Smooth muscle cell (in vitro differentiated cells): ENCODE results near the gene SLC25A52. TPM values are rescaled to one million over a fixed set of nuclear protein-coding genes. Genes with fewer than 3 reads are reported as not detected.
"Not testable (repeated sequence)": the region's sequence is repeated elsewhere in the genome, so short reads cannot be mapped to it uniquely, and the experiment has no call there.

Experiments
- DNase-seq: peaks from one replicate; lab custom pipeline; 2025; ENCODE audit not compliant: unreplicated experiment; lab: John Stamatoyannopoulos, UW
- H2AFZ ChIP-seq: fragments of 200-600 bp; sonication (generic); 2 replicates; pipeline ENCODE4 v1.6.0; 2016; ENCODE audit warnings: antibody characterized with exemption, low read depth, mild to moderate bottlenecking
- H3F3A ChIP-seq: fragments of 200-600 bp; sonication (generic); 2 replicates; pipeline ENCODE4 v1.6.0; 2017; ENCODE audit warnings: antibody characterized with exemption, low read depth
- H3K27ac ChIP-seq: fragments of 200-600 bp; sonication (generic); 2 replicates; pipeline ENCODE4 v1.5.1; 2016; ENCODE audit warnings: low read depth, mild to moderate bottlenecking
- H3K27me3 ChIP-seq: fragments of 200-600 bp; sonication (generic); 2 replicates; pipeline ENCODE4 v1.6.1; 2016; ENCODE audit warnings: low read depth, mild to moderate bottlenecking
- H3K36me3 ChIP-seq: fragments of 200-600 bp; sonication (generic); 2 replicates; pipeline ENCODE4 v1.5.1; 2016; ENCODE audit warnings: low read depth
- H3K4me1 ChIP-seq: fragments of 200-600 bp; sonication (generic); 2 replicates; pipeline ENCODE4 v1.5.1; 2016; ENCODE audit warnings: low read depth
- H3K4me2 ChIP-seq: fragments of 200-600 bp; sonication (generic); 2 replicates; pipeline ENCODE4 v1.6.0; 2016; ENCODE audit warnings: mild to moderate bottlenecking
- H3K4me3 ChIP-seq: fragments of 200-600 bp; sonication (generic); 2 replicates; pipeline ENCODE4 v1.5.1; 2016; ENCODE audit warnings: mild to moderate bottlenecking
- H3K79me2 ChIP-seq: fragments of 200-600 bp; sonication (generic); 2 replicates; pipeline ENCODE4 v1.6.0; 2016; ENCODE audit warnings: low read depth, mild to moderate bottlenecking
- H3K9ac ChIP-seq: fragments of 200-600 bp; sonication (generic); 2 replicates; pipeline ENCODE4 v1.6.0; 2016; ENCODE audit warnings: low read depth
- H3K9me3 ChIP-seq: fragments of 200-600 bp; sonication (generic); replicated peaks from 2 replicates; pipeline ENCODE4 v1.5.1; 2016; ENCODE audit warnings: low read depth
- H4K20me1 ChIP-seq: fragments of 200-600 bp; sonication (generic); 2 replicates; pipeline ENCODE4 v1.6.0; 2016; ENCODE audit warnings: low read depth
- CTCF ChIP-seq: fragments of 200-600 bp; sonication (generic); IDR thresholded peaks from 2 replicates; pipeline ENCODE4 v1.5.1; 2017; ENCODE audit warnings: borderline replicate concordance, mild to moderate bottlenecking, antibody characterized with exemption; ENCODE audit not compliant: insufficient read depth, poor library complexity, severe bottlenecking
- WGBS: methylation state at CpG from one replicate; pipeline ENCODE4 v1.1.7; 2016; ENCODE audit warnings: low lambda C conversion rate; 5-methylcytosine and 5-hydroxymethylcytosine counted together
- polyA plus RNA-seq: library from polyadenylated mRNA; unstranded; fragments of >200 nt; fragmentation: Nextera tagmentation; extraction: Ambion mirVana; gene quantifications from 2 replicates; pipeline ENCODE4 v1.2.1, GENCODE V29; 2016
- total RNA-seq: library from RNA; depleted of rRNA; stranded (reverse); fragments of >200 nt; gene quantifications from 2 replicates; pipeline ENCODE4 v1.2.3, GENCODE V29; 2014

The SLC25A52 gene
- total and polyA plus RNA-seq, 2 experiments from 2014 or later = not detected

DNA sequence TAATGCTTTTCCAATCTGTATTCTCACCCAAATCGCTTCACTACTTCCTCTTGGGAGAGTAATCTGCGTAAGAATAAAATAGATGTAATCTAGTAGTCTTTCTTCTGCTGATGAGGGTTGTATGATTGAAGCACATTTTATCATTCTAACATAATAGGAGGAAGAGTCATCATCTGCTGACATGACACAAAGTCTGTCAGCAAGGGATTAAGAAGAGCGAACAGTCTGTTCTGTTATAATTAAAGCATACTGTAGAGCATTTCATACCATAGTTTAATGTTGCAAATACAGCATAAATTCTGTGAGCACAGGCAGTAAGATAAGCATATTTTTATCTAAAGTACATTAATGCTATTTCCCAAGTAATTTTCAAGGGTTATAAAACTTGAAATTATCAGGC lies 10.4 kb downstream of the SLC25A52 start:
- H3K27me3 ChIP-seq = no peaks in the 10 kb centered on the region
- H2AFZ ChIP-seq = no peak overlapping the region
- no peaks in the 10 kb centered on the region for H3K79me2 ChIP-seq
- H3K9me3 ChIP-seq = no peaks in the 10 kb centered on the region
- DNase-seq = no peak
- H3F3A ChIP-seq = no peaks in the 10 kb centered on the region
- no peak overlapping the region for H3K4me2 ChIP-seq
- no peak overlapping the region for H3K27ac ChIP-seq
- H3K4me3 ChIP-seq = no peak overlapping the region
- no peaks in the 10 kb centered on the region for H3K4me1 ChIP-seq
- TF ChIP-seq CTCF = no peak
- H3K36me3 ChIP-seq = no peaks in the 10 kb centered on the region
- no peak overlapping the region for H3K9ac ChIP-seq
- 66% methylated on average over 3 of the region's 3 CpGs for WGBS
- H4K20me1 ChIP-seq = no peaks in the 10 kb centered on the region

GRCh38 chr18:31746396-31746795 lies 14.3 kb downstream of the SLC25A52 start:
- H3K9ac ChIP-seq = no peak overlapping the region
- TF ChIP-seq CTCF = no peak
- no peak overlapping the region for H2AFZ ChIP-seq
- no peaks in the 10 kb centered on the region for H3F3A ChIP-seq
- H3K27me3 ChIP-seq = no peaks in the 10 kb centered on the region
- H3K27ac ChIP-seq = no peak overlapping the region
- no peak overlapping the region for H3K4me3 ChIP-seq
- H4K20me1 ChIP-seq = no peaks in the 10 kb centered on the region
- no peaks in the 10 kb centered on the region for H3K9me3 ChIP-seq
- no peak overlapping the region for H3K4me2 ChIP-seq
- DNase-seq = no peak
- 91% methylated on average over 4 of the region's 4 CpGs for WGBS
- H3K79me2 ChIP-seq = no peaks in the 10 kb centered on the region
- H3K36me3 ChIP-seq = no peaks in the 10 kb centered on the region
- no peaks in the 10 kb centered on the region for H3K4me1 ChIP-seq

- Histone ChIP-seq H4K20me1 (no peaks in the 10 kb centered on the region), H3K36me3 (no peaks in the 10 kb centered on the region), H3K4me2 (no peak overlapping the region), H3K27ac (no peak overlapping the region), H3K9me3 (no peaks in the 10 kb centered on the region), H2AFZ (no peak overlapping the region), H3F3A (no peaks in the 10 kb centered on the region), H3K4me1 (no peaks in the 10 kb centered on the region), H3K79me2 (no peaks in the 10 kb centered on the region), H3K27me3 (no peaks in the 10 kb centered on the region), H3K4me3 (no peak overlapping the region), H3K9ac (no peak overlapping the region)
- whole genome bisulfite sequencing = 86% methylated on average over 15 of the region's 15 CpGs
- no peak for TF ChIP-seq CTCF
- no peak for DNase-seq
Measured at GRCh38 chr18:31744321-31745067, 16.2 kb downstream of the SLC25A52 start.

- not testable (repeated sequence) for H3K4me1 ChIP-seq, H3K4me2 ChIP-seq, H3K36me3 ChIP-seq, H3F3A ChIP-seq, H3K4me3 ChIP-seq, H3K9ac ChIP-seq, H3K79me2 ChIP-seq, H2AFZ ChIP-seq, H3K27me3 ChIP-seq, DNase-seq, H4K20me1 ChIP-seq, H3K27ac ChIP-seq, H3K9me3 ChIP-seq
- 97% methylated on average over 5 of the region's 5 CpGs for WGBS
Measured at GRCh38 chr18:31743600-31743999, 17.1 kb downstream of the SLC25A52 start.
